ENCODE data around the gene KLHDC7B.
"Not testable (repeated sequence)": the region's sequence is repeated elsewhere in the genome, so short reads cannot be mapped to it uniquely, and the experiment has no call there.

KLHDC7B gene

DNA sequence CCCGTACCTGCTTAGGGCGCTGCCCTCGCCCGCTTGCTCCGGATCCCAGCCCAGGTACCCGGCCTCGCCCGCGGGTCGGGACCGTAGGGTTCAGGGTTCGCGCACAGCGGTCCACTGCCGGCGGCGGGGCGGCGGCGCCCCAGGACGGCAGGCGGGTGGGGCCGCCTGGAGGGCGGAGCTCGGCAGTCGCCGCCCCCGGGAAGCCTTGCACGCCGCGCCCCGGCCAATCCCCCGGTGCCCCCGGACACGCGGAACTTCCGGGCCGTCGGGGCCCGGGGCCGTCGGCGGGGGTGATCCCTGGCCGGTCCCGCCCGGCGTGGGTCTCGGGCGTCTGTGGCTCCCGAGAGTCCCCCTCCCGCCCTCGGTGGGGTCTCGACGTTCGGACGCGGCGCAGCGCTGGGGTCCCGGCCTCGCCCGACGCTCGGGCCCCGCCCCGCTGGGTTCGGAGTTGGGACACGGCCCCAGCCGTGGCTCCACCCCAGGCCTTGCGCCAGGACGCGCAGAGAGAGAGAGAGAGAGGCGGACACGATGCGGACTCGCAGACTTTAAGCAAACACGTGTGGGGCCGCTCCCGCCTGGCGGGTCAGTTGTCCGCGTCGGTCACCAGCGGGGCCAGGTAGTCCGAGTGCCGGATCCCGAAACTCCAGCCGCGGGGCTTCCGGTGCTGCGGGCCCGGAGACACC, 15.7 kb upstream of the KLHDC7B start, which contains the start of gene TYMP:
TYMP (minus strand) TSS at position 116 of the 683 bp plus-strand sequence. CDS start 303 bp downstream, outside the sequence.
- DNase-seq (ENCODE audit: low read depth) = peak; percentile 76

DNA sequence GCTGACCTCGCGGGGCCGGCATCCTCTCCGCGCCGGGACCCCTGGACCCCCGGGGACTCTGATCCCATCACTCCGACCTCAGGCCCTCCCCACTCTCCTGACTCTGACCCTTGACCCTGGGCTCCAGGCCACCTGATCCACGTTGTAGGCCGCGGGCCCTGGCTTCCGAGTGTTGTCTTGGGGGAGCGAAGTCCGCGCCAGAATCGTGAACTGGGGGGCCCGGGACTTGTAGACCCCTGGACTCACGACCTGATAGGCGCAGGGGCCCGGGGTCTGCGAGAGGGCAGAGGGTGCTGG, 15.2 kb upstream of the KLHDC7B start:
- no peak for DNase-seq (ENCODE audit: low read depth)

DNA sequence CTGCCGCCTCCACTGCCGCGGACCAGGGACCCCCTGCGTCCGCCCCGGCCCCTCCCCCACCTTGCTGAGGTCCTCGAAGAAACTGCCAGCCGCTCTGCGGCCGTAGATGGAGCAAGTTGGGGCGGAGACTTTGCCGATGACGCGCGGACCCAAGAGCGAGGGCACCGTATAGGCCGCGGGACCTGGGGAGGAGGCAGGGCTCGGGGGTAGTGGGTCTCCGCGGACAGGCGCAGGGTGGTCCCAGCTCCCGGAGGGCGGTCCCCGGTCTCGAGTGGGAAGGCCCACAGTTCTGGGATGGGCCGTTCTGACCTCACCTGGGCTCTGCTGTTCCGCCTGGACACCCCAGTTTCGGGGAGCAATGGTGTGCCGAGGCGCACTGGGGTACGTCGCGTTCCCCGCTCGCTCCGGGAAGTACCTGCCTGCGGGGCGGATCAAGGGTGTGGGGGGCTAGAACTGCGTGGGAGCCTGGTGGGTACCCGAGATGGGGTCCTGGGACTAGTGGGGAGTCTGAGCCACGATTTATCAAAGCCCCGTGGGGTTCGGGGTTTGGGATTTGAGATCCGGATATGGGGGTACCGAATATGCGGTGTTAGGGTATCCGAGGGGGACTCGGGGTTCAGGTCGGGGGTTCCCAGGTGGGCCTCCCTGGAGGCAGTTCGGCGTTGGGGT, 14.7 kb upstream of the KLHDC7B start:
- peak; percentile 83 for DNase-seq (ENCODE audit: low read depth)

DNA sequence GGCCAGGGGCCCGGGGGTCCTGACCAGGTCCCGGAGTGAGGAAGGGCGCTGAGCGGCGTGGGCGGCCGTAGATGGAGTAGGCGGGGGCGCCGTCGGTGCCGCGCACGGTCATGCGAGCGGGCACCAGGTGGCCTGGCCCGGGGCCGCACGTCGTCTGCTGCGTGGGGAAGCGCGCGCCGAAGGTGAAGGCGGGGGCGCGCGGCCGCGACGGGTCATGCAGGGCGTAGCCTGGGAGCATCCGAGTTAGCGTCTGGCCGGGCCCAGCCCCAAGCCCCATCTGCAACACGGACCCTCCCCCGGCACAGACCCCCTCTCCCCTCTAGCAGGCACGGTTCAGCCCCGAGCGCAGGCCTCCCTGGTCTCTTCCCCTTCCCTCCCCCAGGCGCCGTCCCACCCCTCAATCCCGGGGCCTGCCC, 14.1 kb upstream of the KLHDC7B start:
- peak; percentile 77 for DNase-seq (ENCODE audit: low read depth)

DNA sequence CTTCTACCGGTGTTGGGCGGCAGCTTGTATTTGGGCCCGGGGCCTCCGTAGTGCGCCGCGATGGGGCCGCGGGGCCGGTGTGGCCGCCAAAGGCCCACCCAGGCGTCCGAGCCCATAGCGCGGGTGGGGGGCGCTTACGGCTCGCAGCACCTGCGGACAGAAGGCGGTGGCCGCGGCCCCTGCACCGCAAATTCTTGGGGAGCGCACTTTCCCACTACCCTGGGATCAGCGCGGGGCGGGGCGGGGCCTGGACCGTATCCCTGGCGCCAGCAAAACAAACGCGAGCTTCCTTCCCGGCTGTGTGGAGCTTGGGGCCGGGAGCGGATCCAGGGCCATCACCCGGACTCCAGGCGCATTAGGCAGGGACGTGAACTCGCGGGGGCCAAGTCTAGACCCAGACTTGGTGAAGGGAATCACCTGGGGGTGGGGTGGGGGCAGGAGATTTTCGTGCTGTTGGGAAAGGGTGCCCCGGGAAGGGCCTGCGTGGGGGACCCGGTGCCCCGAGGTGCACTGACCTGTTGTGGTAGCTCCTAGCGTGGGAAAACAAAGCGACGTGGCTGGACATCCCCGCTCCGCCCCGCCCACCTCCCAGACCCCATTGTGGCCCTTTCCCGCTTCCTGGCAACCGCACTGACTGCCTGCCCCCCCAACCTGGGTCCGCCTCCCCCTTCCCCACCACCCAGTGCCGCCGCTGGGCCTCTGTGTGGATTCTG, 13.6 kb upstream of the KLHDC7B start:
- DNase-seq (ENCODE audit: low read depth) = no peak

DNA sequence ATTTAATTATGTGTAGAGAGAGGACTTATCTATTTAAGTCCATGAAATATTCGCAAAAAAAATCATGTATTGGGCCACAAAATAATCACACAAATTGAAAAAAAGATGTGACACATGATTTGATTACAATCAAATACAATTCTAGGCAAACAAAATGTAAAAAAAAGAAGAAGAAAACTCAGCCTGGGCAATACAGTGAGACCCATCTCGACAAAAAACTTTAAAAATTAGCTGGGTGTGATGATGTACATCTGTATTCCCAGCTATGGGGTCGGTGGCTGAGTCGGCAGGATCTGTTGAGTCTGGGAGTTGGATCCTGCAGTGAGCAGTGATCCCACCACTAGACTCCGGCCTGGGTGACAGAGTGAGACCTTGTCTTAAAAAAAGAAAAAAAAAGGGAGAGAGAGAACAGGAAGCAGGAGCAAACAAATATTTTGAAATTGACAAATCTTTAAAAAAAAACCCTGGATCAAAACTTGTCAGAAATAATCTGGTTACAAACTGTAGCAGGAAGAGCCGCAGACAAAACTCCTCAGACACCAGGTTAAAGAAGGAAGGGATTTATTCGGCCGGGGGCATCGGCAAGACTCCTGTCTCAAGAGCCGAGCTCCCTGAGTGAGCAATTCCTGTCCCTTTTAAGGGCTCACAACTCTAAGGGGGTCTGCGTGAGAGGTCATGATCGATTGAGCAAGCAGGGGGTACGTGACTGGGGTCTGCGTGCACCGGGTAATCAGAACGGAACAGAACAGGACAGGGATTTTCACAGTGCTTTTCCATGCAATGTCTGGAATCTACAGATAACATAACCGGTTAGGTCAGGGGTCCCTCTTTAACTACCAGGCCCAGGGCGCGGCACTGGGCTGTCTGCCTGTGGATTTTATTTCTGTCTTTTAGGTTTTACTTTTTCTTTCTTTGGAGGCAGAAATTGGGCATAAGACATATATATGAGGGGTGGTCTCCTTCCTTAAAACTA, 12.6 kb upstream of the KLHDC7B start:
- no peak for DNase-seq (ENCODE audit: low read depth)

DNA sequence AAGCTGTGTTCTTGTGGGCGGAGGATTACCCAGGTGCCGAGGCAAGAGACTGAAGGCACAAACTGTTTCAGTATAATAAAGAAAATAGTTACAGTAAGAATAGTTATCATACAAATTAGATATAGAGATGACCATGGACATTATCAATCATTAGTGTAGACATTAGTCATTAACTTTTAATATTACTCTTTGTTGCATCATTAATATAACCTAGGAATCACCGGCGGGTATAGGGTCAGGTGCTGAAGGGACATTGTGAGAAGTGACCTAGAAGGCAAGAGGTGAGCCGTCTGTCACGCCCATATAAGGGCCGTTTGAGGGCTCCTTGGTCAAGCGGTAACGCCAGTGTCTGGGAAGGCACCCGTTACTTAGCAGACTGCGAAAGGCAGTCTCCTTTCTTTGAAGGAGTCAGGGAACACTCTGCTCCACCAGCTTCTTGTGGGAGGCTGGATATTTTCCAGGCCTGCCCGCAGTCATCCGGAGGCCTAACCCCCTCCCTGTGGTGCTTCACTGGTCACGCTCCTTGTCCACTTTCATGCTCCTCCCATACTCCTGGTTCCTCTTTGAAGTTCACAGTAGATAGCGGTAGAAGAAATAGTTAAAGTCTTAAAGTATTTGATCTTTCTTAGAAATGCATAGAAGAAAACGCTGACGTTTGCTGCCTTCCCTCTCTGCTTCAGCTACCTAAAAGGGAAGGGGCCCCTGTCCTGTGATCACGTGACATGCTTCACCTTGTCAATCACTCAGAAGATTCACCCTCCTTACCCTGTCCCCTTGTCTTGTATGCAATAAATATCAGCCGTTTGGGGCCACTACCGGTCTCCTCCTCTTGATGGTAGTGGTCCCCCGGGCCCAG, 11.6 kb upstream of the KLHDC7B start:
- DNase-seq (ENCODE audit: low read depth) = not testable (repeated sequence)

DNA sequence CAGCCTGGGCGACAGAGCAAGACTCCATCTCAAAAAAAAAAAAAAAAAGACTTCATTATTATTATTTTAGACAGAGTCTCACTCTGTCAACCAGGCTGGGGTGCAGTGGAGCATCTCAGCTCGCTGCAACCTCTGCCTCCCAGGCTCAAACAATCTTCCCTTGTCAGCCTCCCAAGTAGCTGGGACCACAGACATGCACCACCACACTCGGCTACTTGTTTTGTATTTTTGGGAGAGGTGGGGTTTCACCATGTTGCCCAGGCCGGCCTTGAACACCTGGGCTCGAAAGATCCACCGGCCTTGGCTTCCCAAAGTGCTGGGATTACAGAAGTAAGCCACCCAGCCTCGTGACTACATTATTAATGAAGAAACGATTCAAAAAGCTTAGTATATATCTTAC, 10.6 kb upstream of the KLHDC7B start:
- no peak for DNase-seq (ENCODE audit: low read depth)

DNA sequence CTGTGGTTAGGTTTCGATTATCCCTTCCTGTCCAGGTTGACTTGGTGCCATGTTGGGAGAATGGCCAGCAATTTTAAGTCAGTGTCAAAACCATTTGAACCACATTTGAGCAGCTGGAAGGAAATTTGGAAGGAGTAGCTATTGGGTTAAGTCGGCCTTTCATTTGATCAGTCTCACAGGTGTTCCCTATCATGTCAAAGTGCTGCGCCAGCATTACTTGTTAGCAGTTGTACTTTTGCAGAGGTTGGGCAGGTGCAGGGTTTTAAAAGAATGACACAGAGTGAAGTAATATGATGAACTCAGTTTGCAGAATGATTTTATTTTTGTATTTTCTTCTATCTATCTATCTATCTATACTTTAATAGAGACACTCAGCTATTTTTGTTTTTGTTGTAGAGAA, 9.5 kb upstream of the KLHDC7B start:
- DNase-seq (ENCODE audit: low read depth) = no peak

DNA sequence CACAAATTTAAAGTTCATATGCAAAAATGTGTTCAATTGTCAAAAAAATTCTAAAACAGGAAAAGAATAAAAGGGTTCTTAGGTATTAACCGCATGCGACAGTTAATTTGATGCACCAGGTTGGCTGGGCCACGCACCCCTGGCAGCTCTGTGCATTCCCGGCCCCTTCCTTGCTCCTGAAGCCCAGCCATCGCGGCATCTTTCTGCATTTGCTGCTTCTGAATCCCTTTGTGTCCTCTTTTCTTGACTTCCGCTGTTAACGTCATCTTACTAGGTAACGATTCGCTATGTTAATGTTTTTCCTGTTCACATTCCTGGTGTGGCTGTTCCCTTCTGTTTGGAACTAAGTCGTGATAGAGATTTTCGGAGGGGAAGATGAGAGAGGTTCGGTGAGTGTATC, 7.9 kb upstream of the KLHDC7B start:
- DNase-seq (ENCODE audit: low read depth) = no peak

DNA sequence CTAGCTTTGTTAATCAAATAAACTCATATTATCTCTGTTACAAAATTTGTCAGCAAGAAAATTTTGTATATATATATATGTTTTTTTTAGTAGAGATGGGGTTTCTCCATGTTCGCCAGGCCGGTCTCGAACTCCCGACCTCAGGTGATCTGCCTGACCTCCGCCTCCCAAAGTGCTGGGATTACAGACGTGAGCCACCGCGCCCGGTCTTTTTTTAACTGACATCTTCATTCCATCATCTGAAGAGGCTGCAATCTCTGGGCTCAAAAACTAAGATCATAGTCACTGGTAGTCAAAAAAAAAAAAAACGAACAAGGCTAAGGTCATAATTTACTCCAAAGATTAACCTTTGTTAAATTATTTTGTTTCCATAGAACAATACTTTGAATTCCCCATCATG, 5.3 kb upstream of the KLHDC7B start:
- DNase-seq (ENCODE audit: low read depth) = no peak

DNA sequence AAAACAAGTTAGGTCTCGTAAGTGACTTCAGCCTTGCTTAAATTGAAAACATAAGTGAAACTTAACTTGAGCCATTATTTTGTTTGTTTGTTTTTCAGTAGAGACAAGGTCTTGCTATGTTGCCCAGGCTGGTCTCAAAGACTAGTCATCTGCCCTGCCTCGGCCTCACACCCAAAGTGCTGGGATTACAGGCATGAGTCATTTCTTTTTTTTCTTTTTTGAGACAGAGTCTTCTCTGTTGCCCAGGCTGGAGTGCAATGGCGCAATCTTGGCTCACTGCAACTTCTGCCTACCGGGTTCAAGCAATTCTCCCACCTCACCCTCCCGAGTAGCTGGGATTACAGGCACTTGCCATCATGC, 4.1 kb upstream of the KLHDC7B start:
- DNase-seq (ENCODE audit: low read depth) = not testable (repeated sequence)

DNA sequence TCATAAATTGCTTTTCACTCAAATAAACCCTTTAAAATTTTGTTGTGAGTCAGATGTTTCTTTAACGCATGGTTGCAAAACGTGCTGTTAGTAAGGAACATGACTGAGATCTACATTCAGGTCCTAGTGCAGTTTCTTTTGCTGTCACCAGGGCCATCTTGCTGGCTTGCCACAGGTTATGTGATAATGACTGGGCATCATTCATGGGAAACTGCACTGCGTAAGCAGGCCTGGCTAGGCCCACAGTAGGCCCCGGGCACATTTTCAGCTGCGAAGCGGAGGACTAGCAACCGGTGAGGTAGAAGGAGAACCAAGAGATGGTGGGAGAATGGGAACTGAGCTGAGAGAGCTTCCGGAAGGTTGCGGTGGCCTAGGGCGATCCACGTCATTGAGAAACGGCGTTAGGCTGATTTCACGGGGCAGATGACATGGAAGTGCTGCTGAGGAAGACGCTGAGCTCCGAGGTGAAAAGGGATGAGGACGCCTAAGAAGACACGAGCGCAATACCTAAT, 3.2 kb upstream of the KLHDC7B start:
- DNase-seq (ENCODE audit: low read depth) = peak; percentile 56

DNA sequence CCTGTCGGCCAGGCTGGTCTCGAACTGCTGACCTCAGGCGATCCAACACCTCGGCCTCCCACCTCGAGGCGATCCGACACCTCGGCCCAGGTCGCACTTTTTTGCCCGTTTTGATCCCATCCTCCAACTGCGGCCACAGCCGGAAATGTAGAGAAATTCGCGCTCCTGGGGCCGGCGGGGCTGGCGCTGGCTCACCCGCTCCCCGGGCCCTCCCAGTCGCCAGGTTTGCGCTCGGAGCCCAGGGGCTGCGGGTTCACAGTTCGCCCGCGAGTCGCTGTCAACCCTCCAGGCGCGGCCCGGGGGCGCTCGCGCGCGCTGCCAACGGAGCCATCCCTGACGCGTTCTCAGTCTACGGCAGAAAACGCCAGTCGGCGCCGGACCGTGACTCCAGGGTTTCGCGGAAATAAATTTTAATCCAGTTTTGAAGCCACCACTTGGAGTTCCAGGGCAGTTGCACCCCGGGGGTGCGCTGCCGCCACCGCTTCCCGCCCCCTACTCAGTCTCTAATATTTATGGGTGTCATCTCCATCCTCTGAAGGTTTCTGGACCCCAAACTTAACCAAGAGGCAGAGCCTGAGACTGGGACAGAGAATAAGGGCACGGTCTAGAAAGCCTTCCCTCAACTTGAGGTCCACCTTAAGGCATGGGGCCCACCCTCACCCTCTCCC, 1.5 kb upstream of the KLHDC7B start:
- DNase-seq (ENCODE audit: low read depth) = peak; percentile 86

DNA sequence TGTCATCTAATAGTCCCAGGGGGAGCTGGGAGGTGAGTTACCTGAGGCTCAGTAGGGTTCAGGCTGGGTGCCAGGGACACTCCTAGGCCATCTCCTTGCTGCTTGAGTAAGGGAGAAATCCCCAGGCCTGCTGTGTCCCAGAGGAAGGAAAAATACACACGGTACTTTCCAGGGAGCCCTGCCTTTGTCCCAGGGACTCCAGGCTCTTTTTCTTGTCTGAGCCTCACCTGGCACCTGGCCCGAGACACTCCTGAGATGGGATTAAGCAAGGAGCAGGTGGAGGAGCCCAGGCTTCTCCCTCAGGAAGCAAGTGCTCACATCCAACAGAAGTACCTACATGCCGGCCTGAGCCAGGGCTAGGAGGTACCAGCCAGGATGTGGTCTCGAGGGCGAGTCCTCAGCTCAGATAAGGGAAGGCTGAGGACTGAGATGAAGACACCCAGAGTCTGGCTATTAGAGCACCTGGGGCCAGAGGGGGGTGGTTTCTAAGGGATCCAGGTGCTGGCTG, 899 bp upstream of the KLHDC7B start:
- no peak for DNase-seq (ENCODE audit: low read depth)

DNA sequence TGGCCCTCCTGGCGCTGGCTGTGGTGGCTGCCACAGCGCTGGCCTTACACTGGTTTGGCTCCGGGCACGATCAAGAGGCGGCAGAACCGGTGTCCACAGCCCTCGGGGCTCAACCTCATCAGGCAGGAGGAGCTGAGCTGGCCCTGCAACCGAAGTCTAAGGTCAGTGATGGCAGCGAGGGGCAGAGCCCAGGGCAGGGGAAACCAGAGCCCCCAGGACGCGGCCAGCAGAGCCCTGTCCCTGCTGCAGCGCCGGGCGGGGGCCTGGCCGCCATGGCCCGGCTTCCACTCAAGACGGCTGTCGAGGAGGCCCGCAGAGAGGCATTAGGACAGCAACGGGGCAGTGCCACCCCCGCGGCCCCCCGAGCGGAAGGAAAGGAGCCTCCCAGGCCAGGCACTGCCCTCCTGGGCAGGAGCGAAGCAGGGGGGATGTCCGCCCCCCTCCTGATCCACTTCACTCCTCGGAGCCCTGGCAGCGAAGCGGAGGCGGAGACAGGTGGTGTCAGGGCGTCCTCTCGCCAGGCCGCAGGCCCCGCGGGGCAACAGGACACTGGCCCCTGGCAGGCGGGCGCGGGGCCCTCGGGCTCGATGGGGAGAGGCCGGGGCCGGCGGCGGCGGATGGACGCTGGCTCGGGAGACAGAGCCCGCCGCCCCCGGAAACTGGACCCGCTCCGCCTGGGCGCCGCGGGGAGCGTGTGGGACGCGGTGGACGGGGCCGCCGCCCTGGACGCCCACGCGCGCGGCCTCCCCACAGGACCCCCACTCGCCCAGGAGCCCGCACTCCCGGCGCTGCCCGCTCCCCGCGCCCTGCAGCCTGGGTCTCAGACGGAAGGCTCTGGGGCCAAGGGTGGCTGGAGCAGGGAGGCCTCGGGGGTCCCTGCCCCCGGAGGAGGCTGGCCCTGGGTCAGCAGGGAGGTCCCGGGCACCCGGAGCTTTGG, 895 bp downstream of the KLHDC7B start:
- no peak for DNase-seq (ENCODE audit: low read depth)

DNA sequence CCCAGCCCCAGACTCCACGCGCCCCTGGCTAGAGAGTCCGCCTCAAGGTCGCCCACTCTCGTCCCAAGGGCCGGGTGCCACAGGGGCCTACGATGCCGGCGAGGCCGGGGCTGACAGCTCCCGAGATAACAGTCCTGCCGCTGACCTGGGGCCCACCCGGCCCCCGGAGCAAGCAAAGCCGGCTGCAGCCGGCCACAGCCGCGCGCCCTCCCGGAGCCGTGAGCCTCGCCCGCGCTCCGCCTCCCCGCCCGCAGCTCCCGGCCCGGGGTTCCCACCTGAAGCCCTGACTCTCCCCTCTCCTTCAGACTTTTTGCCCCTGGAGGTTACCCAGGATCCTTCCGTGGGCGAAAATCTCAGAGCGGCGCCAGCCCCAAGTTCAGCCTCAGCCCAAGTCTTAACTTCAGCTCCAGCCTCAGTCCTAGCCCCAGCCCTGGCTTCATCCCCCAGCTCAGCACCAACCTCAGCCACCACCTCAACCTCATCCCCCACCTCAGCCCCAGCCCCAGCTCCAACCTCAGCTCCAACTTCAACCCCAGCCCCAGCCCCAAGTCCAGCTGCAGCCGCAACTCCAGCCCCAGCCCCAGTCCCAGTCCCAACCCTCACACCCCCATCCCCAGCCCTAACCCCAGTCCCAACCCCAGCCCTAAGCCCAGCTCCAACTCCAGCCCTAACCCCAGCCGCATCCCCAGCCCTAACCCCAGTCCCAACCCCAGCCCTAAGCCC, 1.7 kb downstream of the KLHDC7B start:
- DNase-seq (ENCODE audit: low read depth) = no peak
